ENCODE results near the gene DAPK1. TPM values are rescaled to one million over a fixed set of nuclear protein-coding genes. Genes with fewer than 3 reads are reported as not detected.

DAPK1 gene
- total RNA-seq, 1 experiment from 2014 or later: not detected

DNA sequence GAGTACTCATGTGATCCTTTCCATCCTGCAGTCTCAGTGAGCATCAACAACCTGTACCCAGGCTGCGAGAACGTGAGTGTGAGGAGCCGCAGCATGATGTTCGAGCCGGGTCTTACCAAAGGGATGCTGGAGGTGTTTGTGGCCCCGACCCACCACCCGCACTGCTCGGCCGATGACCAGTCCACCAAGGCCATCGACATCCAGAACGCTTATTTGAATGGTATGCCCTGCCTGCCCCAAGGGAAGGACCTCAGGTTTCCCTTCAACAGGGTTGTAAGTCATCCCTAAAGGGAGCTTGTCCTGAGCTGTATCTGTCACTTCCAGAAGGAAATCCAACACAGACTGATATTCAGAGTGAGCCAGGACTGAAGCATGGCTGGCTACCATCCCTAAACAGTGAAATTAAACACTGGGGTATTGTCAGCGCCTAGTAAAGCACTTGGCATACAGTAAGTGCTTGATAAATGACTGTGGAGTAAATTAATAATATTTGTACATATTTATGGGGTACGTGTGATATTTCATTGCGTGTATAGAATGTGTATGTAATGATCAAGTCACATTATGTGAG is 188.9 kb downstream of the DAPK1 start:
- Histone ChIP-seq H3K79me2 (ENCODE audit: low read length) (no peaks in the 10 kb centered on the region), H3K27ac (ENCODE audit: low read length) (no peak overlapping the region), H3K9ac (ENCODE audit: low read length) (no peak overlapping the region), H3K9me2 (replicated peaks; ENCODE audit: insufficient read depth, low read length) (no peaks in the 10 kb centered on the region), H3K27me3 (ENCODE audit: low read length) (no peaks in the 10 kb centered on the region), H2AFZ (ENCODE audit: low read length) (no peak overlapping the region), H4K20me1 (ENCODE audit: insufficient read depth, low read depth, low read length) (no peaks in the 10 kb centered on the region), H3K4me3 (ENCODE audit: low read length) (no peak overlapping the region), H3K4me2 (ENCODE audit: low read depth, low read length, poor library complexity, severe bottlenecking) (no peak overlapping the region), H3K36me3 (ENCODE audit: insufficient read depth, low read length) (no peaks in the 10 kb centered on the region), H3K4me1 (ENCODE audit: low read length) (no peaks in the 10 kb centered on the region), H3K9me3 (ENCODE audit: low read length) (no peaks in the 10 kb centered on the region)
- DNase-seq: no peak

DNA sequence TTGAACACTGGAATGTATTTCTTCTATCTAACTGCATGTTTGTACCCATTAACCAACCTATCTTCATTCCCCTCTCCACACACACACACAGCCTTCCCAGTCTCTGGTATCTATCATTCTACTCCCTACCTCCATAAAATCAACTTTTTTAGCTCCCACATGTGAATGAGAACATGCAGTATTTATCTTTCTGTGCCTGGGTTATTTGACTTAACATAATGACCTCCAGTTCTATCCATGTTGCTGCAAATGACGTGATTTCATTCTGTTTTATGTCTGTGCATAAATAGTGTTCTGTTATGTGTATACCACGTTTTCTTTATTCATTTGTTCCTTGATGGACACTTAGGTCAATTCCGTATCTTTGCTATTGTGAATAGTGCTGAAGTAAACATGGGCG is 189.5 kb downstream of the DAPK1 start:
- Histone ChIP-seq H3K9me2 (replicated peaks; ENCODE audit: insufficient read depth, low read length) (no peaks in the 10 kb centered on the region), H4K20me1 (ENCODE audit: insufficient read depth, low read depth, low read length) (no peaks in the 10 kb centered on the region), H3K36me3 (ENCODE audit: insufficient read depth, low read length) (no peaks in the 10 kb centered on the region)

DNA sequence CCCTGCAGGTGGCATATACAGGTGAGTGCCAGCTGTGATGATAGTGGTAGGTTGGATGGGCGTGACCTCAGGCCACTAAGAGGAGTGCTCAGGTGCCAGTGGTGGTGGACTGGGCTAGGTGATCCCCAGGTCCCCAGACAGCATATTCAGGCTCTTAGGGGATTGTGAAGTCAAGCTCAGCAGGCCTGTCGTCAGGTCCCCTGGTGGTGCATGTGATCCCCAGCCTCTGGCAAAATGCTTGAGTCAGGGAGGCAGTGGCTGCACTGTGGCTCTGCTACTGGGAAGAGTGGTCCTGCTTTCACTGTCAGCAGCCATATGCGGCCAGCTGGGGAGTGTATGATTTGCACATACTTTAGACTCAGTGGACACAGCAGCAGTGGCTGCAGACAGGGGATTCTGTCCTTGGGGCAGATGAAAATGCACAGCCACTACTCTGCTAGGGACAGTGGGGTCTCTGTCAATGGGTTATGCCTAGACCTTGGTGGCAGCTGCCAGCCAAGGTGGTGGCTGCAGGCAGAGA is 196.6 kb downstream of the DAPK1 start:
- Histone ChIP-seq H4K20me1 (ENCODE audit: insufficient read depth, low read depth, low read length) (no peaks in the 10 kb centered on the region), H3K4me1 (ENCODE audit: low read length) (no peaks in the 10 kb centered on the region), H3K4me3 (ENCODE audit: low read length) (no peak overlapping the region), H3K79me2 (ENCODE audit: low read length) (no peaks in the 10 kb centered on the region), H2AFZ (ENCODE audit: low read length) (no peak overlapping the region), H3K27ac (ENCODE audit: low read length) (no peak overlapping the region), H3K9me2 (replicated peaks; ENCODE audit: insufficient read depth, low read length) (no peaks in the 10 kb centered on the region), H3K27me3 (ENCODE audit: low read length) (no peaks in the 10 kb centered on the region; the same call in 1 of the 2 replicates), H3K9me3 (ENCODE audit: low read length) (peaks cover 5% of the 10 kb centered on the region), H3K4me2 (ENCODE audit: low read depth, low read length, poor library complexity, severe bottlenecking) (no peak overlapping the region), H3K9ac (ENCODE audit: low read length) (no peak overlapping the region), H3K36me3 (ENCODE audit: insufficient read depth, low read length) (no peaks in the 10 kb centered on the region)
- DNase-seq: no peak

More for the DNA sequence above, 189.5 kb downstream of the DAPK1 start:
- no peaks in the 10 kb centered on the region for H3K79me2 ChIP-seq (ENCODE audit: low read length)
- H3K4me3 ChIP-seq (ENCODE audit: low read length): no peak overlapping the region
- no peak for DNase-seq
- H3K27me3 ChIP-seq (ENCODE audit: low read length): no peaks in the 10 kb centered on the region
- no peaks in the 10 kb centered on the region for H3K4me1 ChIP-seq (ENCODE audit: low read length)
- no peaks in the 10 kb centered on the region for H3K9me3 ChIP-seq (ENCODE audit: low read length)
- H2AFZ ChIP-seq (ENCODE audit: low read length): no peak overlapping the region
- no peak overlapping the region for H3K9ac ChIP-seq (ENCODE audit: low read length)
- no peak overlapping the region for H3K4me2 ChIP-seq (ENCODE audit: low read depth, low read length, poor library complexity, severe bottlenecking)
- no peak overlapping the region for H3K27ac ChIP-seq (ENCODE audit: low read length)

DNA sequence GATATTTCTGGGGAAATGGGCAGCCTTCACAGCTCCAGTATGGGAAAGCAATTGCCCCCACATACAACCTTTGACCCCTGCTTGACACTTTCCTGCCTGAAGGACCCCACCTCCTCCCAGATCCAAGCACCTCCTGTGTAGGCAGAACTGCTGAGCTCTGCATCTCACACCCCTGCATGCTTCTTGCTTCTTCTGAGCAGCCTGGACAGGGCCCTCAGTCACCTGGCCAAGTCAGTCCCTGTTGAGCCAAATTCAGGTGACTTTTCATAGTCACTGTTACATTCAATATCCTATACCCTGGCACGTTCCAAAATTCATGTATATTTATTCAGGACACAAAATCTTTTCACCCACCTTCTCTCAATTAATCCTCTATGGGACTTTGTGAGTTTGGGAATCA is 197.9 kb downstream of the DAPK1 start:
- Histone ChIP-seq H3K4me2 (ENCODE audit: low read depth, low read length, poor library complexity, severe bottlenecking) (no peak overlapping the region), H2AFZ (ENCODE audit: low read length) (no peak overlapping the region), H3K27ac (ENCODE audit: low read length) (no peak overlapping the region), H3K9ac (ENCODE audit: low read length) (no peak overlapping the region), H3K9me2 (replicated peaks; ENCODE audit: insufficient read depth, low read length) (no peaks in the 10 kb centered on the region), H3K4me3 (ENCODE audit: low read length) (no peak overlapping the region), H3K9me3 (ENCODE audit: low read length) (peaks cover 5% of the 10 kb centered on the region), H3K79me2 (ENCODE audit: low read length) (no peaks in the 10 kb centered on the region), H3K36me3 (ENCODE audit: insufficient read depth, low read length) (no peaks in the 10 kb centered on the region), H3K4me1 (ENCODE audit: low read length) (no peaks in the 10 kb centered on the region), H4K20me1 (ENCODE audit: insufficient read depth, low read depth, low read length) (no peaks in the 10 kb centered on the region), H3K27me3 (ENCODE audit: low read length) (no peaks in the 10 kb centered on the region; the same call in 1 of the 2 replicates)
- DNase-seq: no peak

DNA sequence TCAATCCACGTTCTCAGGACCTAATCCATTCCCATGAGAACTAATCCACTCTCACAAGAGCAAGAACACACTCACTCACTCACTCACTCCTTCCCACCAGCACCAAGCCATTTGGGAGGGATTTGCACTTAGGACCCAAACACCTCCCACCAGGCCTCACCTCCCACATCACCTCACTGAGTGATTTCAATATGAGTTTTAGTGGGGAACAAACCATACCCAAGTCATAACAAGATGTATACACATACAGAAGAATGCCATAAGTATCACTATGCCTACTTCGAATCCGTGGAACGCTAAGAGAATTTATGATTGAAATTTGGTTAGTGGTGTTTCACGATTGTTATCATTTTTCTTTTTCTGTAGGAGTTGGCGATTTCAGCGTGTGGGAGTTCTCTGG is 199.0 kb downstream of the DAPK1 start:
- Histone ChIP-seq H3K27me3 (ENCODE audit: low read length) (no peaks in the 10 kb centered on the region; the same call in 1 of the 2 replicates), H3K36me3 (ENCODE audit: insufficient read depth, low read length) (no peaks in the 10 kb centered on the region), H4K20me1 (ENCODE audit: insufficient read depth, low read depth, low read length) (no peaks in the 10 kb centered on the region), H3K9me3 (ENCODE audit: low read length) (peaks cover 5% of the 10 kb centered on the region), H3K4me3 (ENCODE audit: low read length) (no peak overlapping the region), H3K79me2 (ENCODE audit: low read length) (no peaks in the 10 kb centered on the region), H3K9ac (ENCODE audit: low read length) (no peak overlapping the region), H3K9me2 (replicated peaks; ENCODE audit: insufficient read depth, low read length) (no peaks in the 10 kb centered on the region), H3K4me2 (ENCODE audit: low read depth, low read length, poor library complexity, severe bottlenecking) (no peak overlapping the region), H3K4me1 (ENCODE audit: low read length) (no peaks in the 10 kb centered on the region), H3K27ac (ENCODE audit: low read length) (no peak overlapping the region), H2AFZ (ENCODE audit: low read length) (no peak overlapping the region)
- no peak for DNase-seq

DNA sequence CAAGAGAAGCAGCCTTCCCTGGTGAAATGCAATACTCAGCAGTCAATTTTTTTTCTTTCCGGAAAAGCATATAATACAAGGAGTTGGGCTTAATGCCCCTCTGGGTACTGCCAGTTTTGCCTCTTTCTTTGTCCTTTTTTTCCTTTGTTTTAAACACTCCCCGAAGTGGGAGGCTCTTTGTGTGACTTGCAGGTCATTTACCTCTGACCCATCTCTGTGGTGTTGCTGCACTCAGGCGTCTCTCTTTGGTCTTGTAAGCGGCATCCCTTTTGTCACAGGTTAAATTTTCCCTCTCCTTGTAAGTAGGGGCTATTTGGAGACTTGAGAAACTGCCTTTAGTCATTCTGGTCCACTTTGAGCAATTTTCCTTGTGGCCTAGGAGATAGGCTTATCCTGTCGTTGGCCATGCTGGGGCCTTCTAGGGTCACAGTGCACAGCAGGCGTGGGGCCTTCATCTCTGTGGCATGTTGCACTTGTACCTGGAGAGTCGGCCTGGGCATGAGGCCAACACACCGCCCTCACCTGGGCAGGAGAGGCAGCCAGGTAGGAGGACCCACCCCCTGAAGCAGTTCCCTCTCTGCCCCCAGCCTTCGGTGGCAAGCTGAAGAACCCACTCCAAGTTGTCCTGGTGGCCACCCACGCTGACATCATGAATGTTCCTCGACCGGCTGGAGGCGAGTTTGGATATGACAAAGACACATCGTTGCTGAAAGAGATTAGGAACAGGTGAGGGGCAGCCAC is 200.6 kb downstream of the DAPK1 start:
- no peak overlapping the region for H3K27ac ChIP-seq (ENCODE audit: low read length)
- DNase-seq: no peak

DNA sequence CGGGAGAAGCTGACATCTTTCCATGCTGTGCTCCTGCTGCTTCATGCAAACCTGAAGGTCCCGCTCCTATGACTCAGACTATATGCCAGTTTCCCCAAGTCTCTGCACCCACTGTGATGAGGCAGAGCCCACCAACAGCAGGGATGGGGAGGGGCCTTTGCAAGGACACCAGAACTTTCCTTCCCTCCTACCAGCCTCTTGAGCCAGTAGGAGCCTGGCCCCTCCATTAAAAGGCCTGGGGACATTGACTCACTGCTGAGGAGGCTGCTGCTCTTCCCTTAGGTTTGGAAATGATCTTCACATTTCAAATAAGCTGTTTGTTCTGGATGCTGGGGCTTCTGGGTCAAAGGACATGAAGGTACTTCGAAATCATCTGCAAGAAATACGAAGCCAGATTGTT is 202.2 kb downstream of the DAPK1 start:
- no peaks in the 10 kb centered on the region for H3K36me3 ChIP-seq (ENCODE audit: insufficient read depth, low read length)
- H3K9me3 ChIP-seq (ENCODE audit: low read length): no peaks in the 10 kb centered on the region
- no peak overlapping the region for H2AFZ ChIP-seq (ENCODE audit: low read length)
- no peak overlapping the region for H3K4me2 ChIP-seq (ENCODE audit: low read depth, low read length, poor library complexity, severe bottlenecking)
- no peaks in the 10 kb centered on the region for H3K27me3 ChIP-seq (ENCODE audit: low read length)
- H3K9me2 ChIP-seq (replicated peaks; ENCODE audit: insufficient read depth, low read length): no peaks in the 10 kb centered on the region
- H4K20me1 ChIP-seq (ENCODE audit: insufficient read depth, low read depth, low read length): no peaks in the 10 kb centered on the region
- no peaks in the 10 kb centered on the region for H3K79me2 ChIP-seq (ENCODE audit: low read length)
- no peaks in the 10 kb centered on the region for H3K4me1 ChIP-seq (ENCODE audit: low read length)
- H3K27ac ChIP-seq (ENCODE audit: low read length): no peak overlapping the region
- no peak overlapping the region for H3K9ac ChIP-seq (ENCODE audit: low read length)
- no peak for DNase-seq
- no peak overlapping the region for H3K4me3 ChIP-seq (ENCODE audit: low read length)

More for the DNA sequence above, 200.6 kb downstream of the DAPK1 start:
- Histone ChIP-seq H3K4me1 (ENCODE audit: low read length) (no peaks in the 10 kb centered on the region), H3K9me3 (ENCODE audit: low read length) (peaks cover 5% of the 10 kb centered on the region), H3K79me2 (ENCODE audit: low read length) (no peaks in the 10 kb centered on the region), H3K4me3 (ENCODE audit: low read length) (no peak overlapping the region), H3K4me2 (ENCODE audit: low read depth, low read length, poor library complexity, severe bottlenecking) (no peak overlapping the region), H2AFZ (ENCODE audit: low read length) (no peak overlapping the region), H4K20me1 (ENCODE audit: insufficient read depth, low read depth, low read length) (no peaks in the 10 kb centered on the region), H3K9me2 (replicated peaks; ENCODE audit: insufficient read depth, low read length) (no peaks in the 10 kb centered on the region), H3K27me3 (ENCODE audit: low read length) (no peaks in the 10 kb centered on the region; the same call in 1 of the 2 replicates), H3K9ac (ENCODE audit: low read length) (no peak overlapping the region), H3K36me3 (ENCODE audit: insufficient read depth, low read length) (no peaks in the 10 kb centered on the region)

DNA sequence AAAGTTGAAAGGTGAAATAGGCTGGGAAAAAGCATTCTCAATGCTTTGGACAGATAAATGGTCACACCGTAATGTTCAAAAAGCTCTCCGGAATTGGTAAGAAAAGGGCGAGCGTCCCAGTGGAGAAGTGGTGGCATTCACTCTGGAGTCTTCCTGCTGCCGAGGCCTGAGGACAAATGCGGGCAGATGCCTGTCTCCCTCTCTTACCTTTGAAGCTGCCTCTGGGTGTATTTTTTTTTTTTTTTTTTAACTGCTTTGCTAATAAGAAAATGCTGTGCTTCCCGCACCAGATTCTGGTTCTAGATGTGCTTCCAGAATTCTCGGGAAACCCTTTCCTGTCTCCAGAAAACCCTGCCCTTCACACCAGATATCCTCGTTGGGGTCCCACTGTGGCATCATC is 203.8 kb downstream of the DAPK1 start:
- Histone ChIP-seq H3K9me2 (replicated peaks; ENCODE audit: insufficient read depth, low read length) (no peaks in the 10 kb centered on the region), H3K4me3 (ENCODE audit: low read length) (no peak overlapping the region), H3K79me2 (ENCODE audit: low read length) (no peaks in the 10 kb centered on the region), H3K27me3 (ENCODE audit: low read length) (no peaks in the 10 kb centered on the region), H3K36me3 (ENCODE audit: insufficient read depth, low read length) (no peaks in the 10 kb centered on the region), H3K9me3 (ENCODE audit: low read length) (no peaks in the 10 kb centered on the region), H2AFZ (ENCODE audit: low read length) (no peak overlapping the region), H3K9ac (ENCODE audit: low read length) (no peak overlapping the region), H3K4me1 (ENCODE audit: low read length) (no peaks in the 10 kb centered on the region), H3K4me2 (ENCODE audit: low read depth, low read length, poor library complexity, severe bottlenecking) (no peak overlapping the region), H3K27ac (ENCODE audit: low read length) (no peak overlapping the region), H4K20me1 (ENCODE audit: insufficient read depth, low read depth, low read length) (no peaks in the 10 kb centered on the region)
- no peak for DNase-seq

Measured in Karpas-422 (cell line).